Neural cell (in vitro differentiated cells): Measurements from ENCODE around the gene KLK3.

Experiments
- CTCF ChIP-seq: fragments of 450-650 bp; IDR thresholded peaks from 2 replicates; pipeline ENCODE4 v1.5.1; 2014; ENCODE audit warnings: antibody characterized with exemption, mild to moderate bottlenecking, moderate library complexity; ENCODE audit not compliant: poor library complexity, severe bottlenecking
- EP300 ChIP-seq: fragments of 450-650 bp; conservative IDR thresholded peaks from 2 replicates; pipeline ENCODE4 v1.6.1; 2014; ENCODE audit warnings: antibody characterized with exemption, mild to moderate bottlenecking, moderate library complexity; ENCODE audit not compliant: poor library complexity, severe bottlenecking
- EZH2 ChIP-seq: fragments of 200-600, 300-800 bp; shearing (Covaris generic), sonication (generic); IDR thresholded peaks from 2 replicates; pipeline ENCODE4 v1.6.1; 2014; ENCODE audit warnings: antibody characterized with exemption, low read length, borderline replicate concordance, mild to moderate bottlenecking; ENCODE audit not compliant: insufficient read depth, poor library complexity, severe bottlenecking
- MXI1 ChIP-seq: fragments of 450-650 bp; conservative IDR thresholded peaks from 2 replicates; pipeline ENCODE4 v1.6.1; 2014; ENCODE audit warnings: antibody characterized with exemption, mild to moderate bottlenecking; ENCODE audit not compliant: poor library complexity, severe bottlenecking
- POLR2AphosphoS5 ChIP-seq: IDR thresholded peaks from 2 replicates; pipeline ENCODE4 v1.6.1; 2012
- RAD21 ChIP-seq: fragments of 450-650 bp; conservative IDR thresholded peaks from 2 replicates; pipeline ENCODE4 v1.6.1; 2014; ENCODE audit warnings: antibody characterized with exemption, mild to moderate bottlenecking, moderate library complexity
- REST ChIP-seq: IDR thresholded peaks from 2 replicates; pipeline ENCODE4 v1.6.1; 2012; ENCODE audit warnings: borderline replicate concordance
- SMC3 ChIP-seq: fragments of 450-650 bp; conservative IDR thresholded peaks from 2 replicates; pipeline ENCODE4 v1.6.1; 2014; ENCODE audit warnings: antibody characterized with exemption, mild to moderate bottlenecking, moderate library complexity; ENCODE audit not compliant: poor library complexity
- TAF1 ChIP-seq: IDR thresholded peaks from 2 replicates; pipeline ENCODE4 v1.6.1; 2012; ENCODE audit warnings: low read depth

- TF ChIP-seq CTCF = no peak
- no peak for TF ChIP-seq POLR2AphosphoS5
- TF ChIP-seq EZH2 = no peak
- TF ChIP-seq REST = no peak
- no peak for TF ChIP-seq RAD21
- TF ChIP-seq TAF1 = no peak
- TF ChIP-seq SMC3 = no peak
- TF ChIP-seq MXI1 = no peak
- TF ChIP-seq EP300 = no peak
These were observed 23.7 kb upstream of the KLK3 start for GRCh38 chr19:50831026-50831396.
